ENCODE measurements around the gene RRAD. TPM values are rescaled to one million over a fixed set of nuclear protein-coding genes. Genes with fewer than 3 reads are reported as not detected.
A peak's percentile ranks its signal among the peaks of the same experiment; 100 is the strongest.
"Not testable (repeated sequence)": the region's sequence is repeated elsewhere in the genome, so short reads cannot be mapped to it uniquely, and the experiment has no call there.

The RRAD gene, protein sequence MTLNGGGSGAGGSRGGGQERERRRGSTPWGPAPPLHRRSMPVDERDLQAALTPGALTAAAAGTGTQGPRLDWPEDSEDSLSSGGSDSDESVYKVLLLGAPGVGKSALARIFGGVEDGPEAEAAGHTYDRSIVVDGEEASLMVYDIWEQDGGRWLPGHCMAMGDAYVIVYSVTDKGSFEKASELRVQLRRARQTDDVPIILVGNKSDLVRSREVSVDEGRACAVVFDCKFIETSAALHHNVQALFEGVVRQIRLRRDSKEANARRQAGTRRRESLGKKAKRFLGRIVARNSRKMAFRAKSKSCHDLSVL
- 135 TPM for total RNA-seq
- long read RNA-seq, transcript RRAD-201 (5 exons, 1,569 nt) = major isoform, 369 of 472 reads
- long read RNA-seq, transcript RRAD-202 (5 exons, 1,476 nt) = minor isoform, 6 of 472 reads
- long read RNA-seq, partial matches to known transcripts = 71 of 472 reads
- long read RNA-seq, other reads (novel, unspliced or antisense) = 26 of 472 reads

DNA sequence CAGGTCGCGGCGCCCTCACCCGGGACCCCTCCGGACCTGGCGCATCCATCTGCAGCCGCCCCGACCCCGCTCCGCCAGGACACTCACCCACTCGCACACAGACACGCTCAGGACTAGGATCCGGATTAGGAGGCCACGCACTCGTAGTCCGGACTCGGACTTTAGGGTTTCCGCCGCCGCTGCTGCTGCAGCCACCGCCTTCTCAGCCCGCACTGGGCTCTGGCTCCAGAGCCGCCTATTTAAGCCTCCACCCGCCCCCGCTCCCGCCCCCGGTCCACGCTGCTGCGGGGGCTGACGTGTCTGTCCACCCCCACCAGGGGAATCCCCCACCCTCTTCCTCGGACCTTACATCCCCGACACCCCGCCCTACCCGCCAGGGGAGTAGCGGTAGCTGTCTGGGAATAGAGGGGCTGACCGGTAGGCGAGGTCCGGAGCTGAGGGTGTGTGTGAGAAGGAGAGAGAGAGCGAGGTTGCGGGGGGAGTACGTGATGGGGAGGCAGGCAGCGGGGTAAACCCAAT is at the start of gene RRAD:
Gene RRAD, minus strand, starts transcription at position 214 of the 519 bp plus-strand sequence. CDS start 356 bp downstream, outside the sequence.
- intact Hi-C loops (cut with micrococcal nuclease) = no loop called here
- Histone ChIP-seq H3K4me1 (peaks cover 97% of the 10 kb centered on the region), H3K27me3 (ENCODE audit: low read depth) (peaks cover 31% of the 10 kb centered on the region)

DNA sequence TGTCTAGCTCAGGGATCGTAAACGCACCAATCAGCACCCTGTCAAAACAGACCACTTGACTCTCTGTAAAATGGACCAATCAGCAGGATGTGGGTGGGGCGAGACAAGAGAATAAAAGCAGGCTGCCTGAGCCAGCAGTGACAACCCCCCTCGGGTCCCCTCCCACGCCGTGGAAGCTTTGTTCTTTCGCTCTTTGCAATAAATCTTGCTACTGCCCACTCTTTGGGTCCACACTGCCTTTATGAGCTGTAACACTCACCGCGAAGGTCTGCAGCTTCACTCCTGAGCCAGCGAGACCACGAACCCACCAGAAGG is 49.6 kb upstream of the RRAD start:
- H3K4me1 ChIP-seq; H3K9me3 ChIP-seq (replicated peaks); DNase-seq; H3K27ac ChIP-seq (replicated peaks); H3K27me3 ChIP-seq (ENCODE audit: low read depth); H3K36me3 ChIP-seq; H3K4me3 ChIP-seq: not testable (repeated sequence)
- intact Hi-C loops (cut with micrococcal nuclease) = loop anchor here (5.0 kb wide), 1 partner anchor 177 kb away; the partner anchor contains the start of gene B3GNT9

More for the DNA sequence above, at the start of gene RRAD:
- DNase-seq = peak; percentile 68
- Histone ChIP-seq H3K4me3 (peak within 1 kb of the TSS; percentile 80), H3K27ac (replicated peaks) (peak within 1 kb of the TSS; percentile 96), H3K36me3 (peaks cover 22% of the 10 kb centered on the region), H3K9me3 (replicated peaks) (no peaks in the 10 kb centered on the region)
- TF ChIP-seq, protein P1, sequence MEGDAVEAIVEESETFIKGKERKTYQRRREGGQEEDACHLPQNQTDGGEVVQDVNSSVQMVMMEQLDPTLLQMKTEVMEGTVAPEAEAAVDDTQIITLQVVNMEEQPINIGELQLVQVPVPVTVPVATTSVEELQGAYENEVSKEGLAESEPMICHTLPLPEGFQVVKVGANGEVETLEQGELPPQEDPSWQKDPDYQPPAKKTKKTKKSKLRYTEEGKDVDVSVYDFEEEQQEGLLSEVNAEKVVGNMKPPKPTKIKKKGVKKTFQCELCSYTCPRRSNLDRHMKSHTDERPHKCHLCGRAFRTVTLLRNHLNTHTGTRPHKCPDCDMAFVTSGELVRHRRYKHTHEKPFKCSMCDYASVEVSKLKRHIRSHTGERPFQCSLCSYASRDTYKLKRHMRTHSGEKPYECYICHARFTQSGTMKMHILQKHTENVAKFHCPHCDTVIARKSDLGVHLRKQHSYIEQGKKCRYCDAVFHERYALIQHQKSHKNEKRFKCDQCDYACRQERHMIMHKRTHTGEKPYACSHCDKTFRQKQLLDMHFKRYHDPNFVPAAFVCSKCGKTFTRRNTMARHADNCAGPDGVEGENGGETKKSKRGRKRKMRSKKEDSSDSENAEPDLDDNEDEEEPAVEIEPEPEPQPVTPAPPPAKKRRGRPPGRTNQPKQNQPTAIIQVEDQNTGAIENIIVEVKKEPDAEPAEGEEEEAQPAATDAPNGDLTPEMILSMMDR (IDR thresholded peaks at IDR 0.05; ENCODE audit: borderline replicate concordance) = no peak

DNA sequence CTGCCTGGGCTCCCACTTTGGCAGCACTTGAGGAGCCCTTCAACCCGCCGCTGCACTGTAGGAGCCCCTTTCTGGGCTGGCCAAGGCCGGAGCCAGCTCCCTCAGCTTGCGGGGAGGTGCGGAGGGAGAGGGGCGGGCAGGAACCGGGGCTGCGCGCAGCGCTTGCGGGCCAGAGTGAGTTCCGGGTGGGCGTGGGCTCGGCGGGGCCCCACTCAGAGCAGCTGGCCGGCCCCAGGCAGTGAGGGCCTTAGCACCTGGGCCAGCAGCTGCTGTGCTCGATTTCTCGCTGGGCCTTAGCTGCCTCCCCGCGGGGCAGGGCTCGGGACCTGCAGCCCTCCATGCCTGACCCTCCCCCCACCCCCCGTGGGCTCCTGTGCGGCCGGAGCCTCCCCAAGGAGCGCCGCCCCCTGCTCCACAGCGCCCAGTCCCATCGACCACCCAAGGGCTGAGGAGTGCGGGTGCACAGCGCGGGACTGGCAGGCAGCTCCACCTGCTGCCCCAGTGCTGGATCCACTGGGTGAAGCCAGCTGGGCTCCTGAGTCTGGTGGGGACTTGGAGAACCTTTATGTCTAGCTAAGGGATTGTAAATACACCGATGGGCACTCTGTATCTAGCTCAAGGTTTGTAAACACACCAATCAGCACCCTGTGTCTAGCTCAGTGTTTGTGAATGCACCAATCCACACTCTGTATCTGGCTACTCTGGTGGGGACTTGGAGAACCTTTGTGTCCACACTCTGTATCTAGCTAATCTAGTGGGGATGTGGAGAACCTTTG is 49.0 kb upstream of the RRAD start:
- H3K4me1 ChIP-seq; DNase-seq; H3K4me3 ChIP-seq; H3K36me3 ChIP-seq; intact Hi-C loops (cut with micrococcal nuclease); H3K27me3 ChIP-seq (ENCODE audit: low read depth); H3K9me3 ChIP-seq (replicated peaks); H3K27ac ChIP-seq (replicated peaks): not testable (repeated sequence)

DNA sequence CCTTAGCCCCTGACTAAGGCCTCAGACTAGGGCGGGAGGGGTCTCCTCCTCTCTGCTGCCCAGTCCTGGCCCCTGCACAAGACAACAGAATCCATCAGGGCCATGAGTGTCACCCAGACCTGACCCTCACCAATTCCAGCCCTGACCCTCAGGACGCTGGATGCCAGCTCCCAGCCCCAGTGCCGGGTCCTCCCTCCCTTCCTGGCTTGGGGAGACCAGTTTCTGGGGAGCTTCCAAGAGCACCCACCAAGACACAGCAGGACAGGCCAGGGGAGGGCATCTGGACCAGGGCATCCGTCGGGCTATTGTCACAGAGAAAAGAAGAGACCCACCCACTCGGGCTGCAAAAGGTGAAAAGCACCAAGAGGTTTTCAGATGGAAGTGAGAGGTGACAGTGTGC is 48.4 kb upstream of the RRAD start:
- DNase-seq = no peak
- H3K9me3 ChIP-seq (replicated peaks) = no peaks in the 10 kb centered on the region
- H3K27ac ChIP-seq (replicated peaks) = no peak overlapping the region
- TF ChIP-seq, protein P1 (IDR thresholded peaks at IDR 0.05; ENCODE audit: borderline replicate concordance) = no peak
- H3K36me3 ChIP-seq = no peaks in the 10 kb centered on the region
- no peak overlapping the region for H3K4me3 ChIP-seq
- peaks cover 8% of the 10 kb centered on the region for H3K27me3 ChIP-seq (ENCODE audit: low read depth)
- intact Hi-C loops (cut with micrococcal nuclease) = no loop called here
- no peaks in the 10 kb centered on the region for H3K4me1 ChIP-seq

DNA sequence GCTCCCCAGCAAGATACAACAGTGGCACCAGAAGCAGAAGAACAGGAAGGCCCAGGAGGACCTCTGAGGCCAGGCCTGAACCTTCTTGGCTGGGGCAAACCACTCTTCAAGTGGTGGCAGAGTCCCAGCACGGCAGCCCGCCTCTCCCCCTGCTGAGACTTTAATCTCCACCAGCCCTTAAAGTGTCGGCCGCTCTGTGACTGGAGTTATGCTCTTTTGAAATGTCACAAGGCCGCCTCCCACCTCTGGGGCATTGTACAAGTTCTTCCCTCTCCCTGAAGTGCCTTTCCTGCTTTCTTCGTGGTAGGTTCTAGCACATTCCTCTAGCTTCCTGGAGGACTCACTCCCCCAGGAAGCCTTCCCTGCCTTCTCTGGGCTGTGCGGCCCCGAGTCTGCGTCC is 47.6 kb upstream of the RRAD start:
- DNase-seq = no peak
- intact Hi-C loops (cut with micrococcal nuclease) = no loop called here
- H3K36me3 ChIP-seq = no peaks in the 10 kb centered on the region
- H3K27ac ChIP-seq (replicated peaks) = no peak overlapping the region
- H3K27me3 ChIP-seq (ENCODE audit: low read depth) = peaks cover 8% of the 10 kb centered on the region
- no peak overlapping the region for H3K4me3 ChIP-seq
- no peaks in the 10 kb centered on the region for H3K9me3 ChIP-seq (replicated peaks)
- no peaks in the 10 kb centered on the region for H3K4me1 ChIP-seq
- TF ChIP-seq, protein P1 (IDR thresholded peaks at IDR 0.05; ENCODE audit: borderline replicate concordance) = no peak

DNA sequence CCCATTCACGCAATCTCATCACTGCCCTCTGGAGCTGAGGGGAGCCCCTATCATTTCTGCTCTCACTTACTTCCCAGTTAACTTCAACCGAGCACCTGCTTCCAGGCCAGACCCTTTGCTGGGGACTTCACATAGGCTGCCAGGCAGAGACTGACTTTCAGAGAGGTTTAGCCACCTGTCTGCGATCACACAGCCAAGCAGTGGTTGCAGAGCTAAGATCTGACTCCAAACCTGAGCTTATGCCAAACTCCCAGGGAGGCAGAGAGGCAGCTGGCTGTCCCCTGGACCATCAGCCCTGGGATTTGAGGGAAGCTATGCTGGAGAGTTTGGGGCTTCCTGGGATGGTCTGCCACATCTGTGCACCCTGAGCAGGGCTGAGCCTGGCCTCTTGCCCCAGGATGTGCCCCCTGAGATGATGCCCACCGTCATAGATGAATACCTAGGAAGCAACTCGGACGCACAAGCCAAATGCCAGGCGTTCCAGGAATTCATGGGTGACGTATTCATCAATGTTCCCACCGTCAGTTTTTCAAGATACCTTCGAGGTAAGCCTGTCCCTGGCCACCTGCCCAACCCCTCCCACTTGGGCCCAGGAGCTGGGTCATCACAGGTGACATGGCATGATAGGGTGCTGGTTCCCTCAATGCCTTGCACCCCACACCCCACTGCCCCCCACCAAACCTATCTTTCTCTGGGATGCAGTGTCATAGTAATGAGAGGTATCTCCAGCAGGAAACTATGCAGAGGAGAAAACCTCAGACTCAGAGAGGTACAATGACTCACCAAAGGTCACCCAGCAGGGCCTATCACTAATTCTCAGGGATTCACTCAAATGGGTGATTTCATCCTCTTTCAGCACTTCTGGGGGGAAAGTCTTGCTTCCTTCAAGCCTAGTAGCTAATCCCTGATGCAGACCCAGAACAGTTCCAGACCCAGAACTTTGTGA is 45.7 kb upstream of the RRAD start:
- Histone ChIP-seq H3K27ac (replicated peaks) (no peak overlapping the region), H3K36me3 (no peaks in the 10 kb centered on the region), H3K27me3 (ENCODE audit: low read depth) (peaks cover 8% of the 10 kb centered on the region), H3K4me1 (no peaks in the 10 kb centered on the region), H3K4me3 (no peak overlapping the region), H3K9me3 (replicated peaks) (no peaks in the 10 kb centered on the region)
- DNase-seq = no peak
- intact Hi-C loops (cut with micrococcal nuclease) = no loop called here
- TF ChIP-seq, protein P1 (IDR thresholded peaks at IDR 0.05; ENCODE audit: borderline replicate concordance) = no peak

Measured in left ventricle myocardium inferior (tissue), 1 donor.